Urinary bladder (tissue), 4 donors: ENCODE measurements around the gene HEPACAM2. TPM values are rescaled to one million over a fixed set of nuclear protein-coding genes. Genes with fewer than 3 reads are reported as not detected.

Experiments used
- DNase-seq: peaks from one replicate; pipeline ENCODE4 v3.0.0-alpha.2; 2015; ENCODE audit errors: extremely low spot score
- H3K27ac ChIP-seq: one replicate; pipeline ENCODE4 v1.5.1; 2013; ENCODE audit warnings: low read depth, mild to moderate bottlenecking, moderate library complexity
- H3K36me3 ChIP-seq: one replicate; pipeline ENCODE4 v1.6.1; 2013; ENCODE audit warnings: mild to moderate bottlenecking, moderate library complexity; ENCODE audit not compliant: insufficient read depth
- H3K4me1 ChIP-seq: one replicate; pipeline ENCODE4 v1.6.1; 2013; ENCODE audit warnings: mild to moderate bottlenecking, moderate library complexity; ENCODE audit not compliant: insufficient read depth
- H3K4me3 ChIP-seq: one replicate; pipeline ENCODE4 v1.5.1; 2013; ENCODE audit warnings: low read depth, low read length
- WGBS: extraction: QIAGEN DNeasy Blood & Tissue Kit; methylation state at CpG from one replicate; pipeline ENCODE4 v1.1.7; 2013; 5-methylcytosine and 5-hydroxymethylcytosine counted together
- polyA plus RNA-seq: library from polyadenylated mRNA; stranded (reverse); fragments of 200-250 nt; gene quantifications from one replicate; pipeline ENCODE4 v1.2.3, GENCODE V29; 2013
- total RNA-seq: library from RNA; depleted of rRNA; stranded (reverse); fragments of >200 nt; gene quantifications from one replicate; pipeline ENCODE4 v1.2.3, GENCODE V29; 2014
- donor health status: healthy with polysubstance abuse.
- donor health status: healthy.

HEPACAM2 gene
- total and polyA plus RNA-seq, 2 donors: 0.04 to 0.42 TPM

- Histone ChIP-seq H3K4me1 (no peaks in the 10 kb centered on the region), H3K36me3 (no peaks in the 10 kb centered on the region), H3K27ac (no peak overlapping the region), H3K4me3 (no peak overlapping the region)
- DNase-seq: no peak
- 48% methylated on average over 1 of the region's 1 CpG for WGBS
Observed at GRCh38 chr7:93185303-93186027, 40.8 kb downstream of the HEPACAM2 start.

DNA sequence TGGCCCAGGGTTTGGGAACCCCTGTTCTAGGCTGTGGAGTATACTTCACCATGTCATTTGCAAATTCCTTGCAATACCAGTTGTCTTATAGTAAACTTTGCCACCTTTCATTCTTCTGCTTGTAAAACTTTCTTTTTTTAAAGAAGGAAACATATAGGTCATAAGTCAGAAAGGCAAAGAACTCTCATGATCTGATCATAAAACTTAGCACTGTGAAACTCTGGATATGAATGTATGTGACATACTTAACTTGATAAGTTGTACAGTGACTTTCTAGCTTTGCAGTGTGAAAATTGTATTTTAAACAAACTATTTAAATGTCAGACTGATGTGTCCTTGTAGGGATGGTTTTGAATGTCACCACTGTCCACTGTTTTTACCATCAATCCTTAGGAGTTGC lies 47.1 kb downstream of the HEPACAM2 start:
- Histone ChIP-seq H3K4me3 (no peak overlapping the region), H3K36me3 (no peaks in the 10 kb centered on the region), H3K27ac (no peak overlapping the region), H3K4me1 (no peaks in the 10 kb centered on the region)
- no peak for DNase-seq

- no peak overlapping the region for H3K27ac ChIP-seq
- WGBS: 20% methylated on average over 3 of the region's 3 CpGs
- no peak for DNase-seq
Observed at GRCh38 chr7:93178213-93178612, 48.1 kb downstream of the HEPACAM2 start.

GRCh38 chr7:93176992-93177580 lies 49.2 kb downstream of the HEPACAM2 start:
- no peaks in the 10 kb centered on the region for H3K36me3 ChIP-seq
- H3K4me3 ChIP-seq: no peak overlapping the region
- H3K27ac ChIP-seq: no peak overlapping the region
- H3K4me1 ChIP-seq: no peaks in the 10 kb centered on the region
- 52% methylated on average over 2 of the region's 2 CpGs for WGBS
- DNase-seq: no peak

More at GRCh38 chr7:93178213-93178612, 48.1 kb downstream of the HEPACAM2 start:
- Histone ChIP-seq H3K4me3 (no peak overlapping the region), H3K36me3 (no peaks in the 10 kb centered on the region), H3K4me1 (no peaks in the 10 kb centered on the region)

- H3K4me3 ChIP-seq: no peak overlapping the region
- H3K36me3 ChIP-seq: no peaks in the 10 kb centered on the region
- H3K27ac ChIP-seq: no peak overlapping the region
- 80% methylated on average over 2 of the region's 2 CpGs for WGBS
- no peak for DNase-seq
- H3K4me1 ChIP-seq: no peaks in the 10 kb centered on the region
Observed at GRCh38 chr7:93175219-93175618, 51.0 kb downstream of the HEPACAM2 start.

DNA sequence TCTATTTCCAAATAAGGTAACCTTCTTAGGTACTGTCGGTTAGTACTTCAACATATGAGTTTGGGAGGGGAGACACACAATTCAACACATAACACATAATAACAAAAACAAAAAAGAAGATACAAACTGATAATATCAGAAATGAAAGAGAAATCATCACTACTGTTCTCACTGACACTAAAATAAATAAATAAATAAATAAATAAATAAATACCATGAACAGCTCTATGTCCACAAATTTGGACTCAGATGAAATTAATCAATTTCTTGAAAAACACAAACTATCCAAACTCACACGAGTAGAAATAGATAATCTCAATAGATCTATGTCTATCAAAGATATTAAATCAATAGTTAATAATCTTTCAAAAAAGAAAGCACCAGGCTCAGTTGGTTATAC lies 53.6 kb downstream of the HEPACAM2 start:
- WGBS: 67% methylated on average over 2 of the region's 2 CpGs
- Histone ChIP-seq H3K4me1 (no peaks in the 10 kb centered on the region), H3K4me3 (no peak overlapping the region), H3K36me3 (no peaks in the 10 kb centered on the region), H3K27ac (no peak overlapping the region)
- no peak for DNase-seq

DNA sequence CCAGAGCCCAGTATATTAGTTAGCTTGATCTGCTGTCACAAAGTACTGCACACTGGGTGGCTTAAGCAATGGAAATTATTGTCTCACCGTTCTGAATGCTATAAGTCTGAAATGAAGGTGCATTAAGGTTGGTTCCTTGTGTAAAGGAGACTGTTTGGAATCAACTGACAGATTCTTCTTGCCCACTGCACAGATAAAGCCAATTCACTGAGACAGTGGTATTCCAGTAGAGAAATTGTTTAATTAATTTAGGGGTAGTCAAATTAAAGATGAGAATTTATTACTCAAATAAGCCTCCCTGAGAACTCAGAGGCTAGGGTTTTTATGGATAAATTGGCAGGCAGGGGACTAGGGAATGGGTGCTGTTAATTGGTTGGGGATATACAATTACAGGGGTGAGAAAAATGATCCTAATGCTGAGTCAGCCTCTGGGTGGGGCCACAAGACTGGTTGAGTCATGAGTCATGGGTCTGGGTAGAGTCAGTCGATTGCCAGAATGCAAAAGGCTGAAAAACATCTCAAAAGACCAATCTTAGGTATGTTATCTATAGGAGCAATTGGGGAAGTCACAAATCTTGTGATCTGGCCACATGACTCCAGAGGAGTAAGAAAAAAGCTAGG lies 54.6 kb downstream of the HEPACAM2 start:
- no peak for DNase-seq
- WGBS: 54% methylated on average over 2 of the region's 2 CpGs
- Histone ChIP-seq H3K4me1 (no peaks in the 10 kb centered on the region), H3K4me3 (no peak overlapping the region), H3K27ac (no peak overlapping the region), H3K36me3 (no peaks in the 10 kb centered on the region)

- DNase-seq: no peak
- Histone ChIP-seq H3K27ac (no peak overlapping the region), H3K4me1 (no peaks in the 10 kb centered on the region), H3K36me3 (no peaks in the 10 kb centered on the region), H3K4me3 (no peak overlapping the region)
- 36% methylated on average over 1 of the region's 1 CpG for WGBS
Observed at GRCh38 chr7:93165447-93165846, 60.8 kb downstream of the HEPACAM2 start.

DNA sequence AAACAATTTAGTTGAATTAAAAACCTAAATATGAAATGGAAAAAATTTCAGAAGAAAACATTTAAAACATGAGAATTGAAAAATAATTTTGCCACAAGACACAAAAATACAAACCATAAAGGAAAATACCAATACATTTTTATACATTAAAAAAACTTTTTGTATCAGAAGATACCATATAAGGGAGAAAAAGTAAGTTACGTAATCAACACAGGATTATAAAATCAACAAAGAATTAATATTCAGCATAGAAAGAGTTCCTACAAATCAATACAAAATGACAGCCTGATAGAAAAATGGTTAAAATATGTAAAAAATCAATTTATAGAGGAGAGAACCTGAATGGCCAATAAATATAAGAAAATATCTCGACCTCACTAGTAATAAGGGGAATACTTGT lies 61.5 kb downstream of the HEPACAM2 start:
- DNase-seq: no peak
- Histone ChIP-seq H3K36me3 (no peaks in the 10 kb centered on the region), H3K4me3 (no peak overlapping the region), H3K4me1 (no peaks in the 10 kb centered on the region), H3K27ac (no peak overlapping the region)
- WGBS: 63% methylated on average over 2 of the region's 2 CpGs

GRCh38 chr7:93161181-93161762 lies 65.0 kb downstream of the HEPACAM2 start:
- no peak for DNase-seq
- H3K4me3 ChIP-seq: no peak overlapping the region
- no peaks in the 10 kb centered on the region for H3K36me3 ChIP-seq
- WGBS: 62% methylated on average over 3 of the region's 3 CpGs
- no peak overlapping the region for H3K27ac ChIP-seq
- no peaks in the 10 kb centered on the region for H3K4me1 ChIP-seq

GRCh38 chr7:93160410-93160809 lies 65.9 kb downstream of the HEPACAM2 start:
- H3K4me1 ChIP-seq: no peaks in the 10 kb centered on the region
- DNase-seq: no peak
- no peak overlapping the region for H3K4me3 ChIP-seq
- WGBS: 67% methylated on average over 1 of the region's 1 CpG
- no peaks in the 10 kb centered on the region for H3K36me3 ChIP-seq
- no peak overlapping the region for H3K27ac ChIP-seq

DNA sequence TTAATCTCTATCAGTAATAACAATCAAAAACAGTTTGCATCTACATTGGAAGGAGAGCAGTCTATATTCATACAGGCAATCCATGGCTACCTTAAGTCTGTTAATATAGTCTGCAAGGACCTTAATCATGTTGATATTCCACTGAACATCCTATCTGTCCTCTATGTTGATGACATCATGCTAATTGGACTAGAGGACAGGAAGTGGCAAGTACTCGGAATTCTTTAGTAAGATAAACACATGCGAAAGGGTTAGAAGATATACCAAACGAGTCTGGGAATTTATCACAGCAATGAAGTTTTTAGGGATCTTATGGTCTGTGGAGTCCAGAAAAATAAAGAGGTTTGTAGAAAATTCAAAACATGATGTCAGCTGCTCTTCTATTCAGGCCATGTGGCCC lies 66.8 kb downstream of the HEPACAM2 start:
- no peak for DNase-seq
- WGBS: 31% methylated on average over 3 of the region's 3 CpGs

GRCh38 chr7:93156884-93157283 lies 69.4 kb downstream of the HEPACAM2 start:
- no peak overlapping the region for H3K27ac ChIP-seq
- 53% methylated on average over 1 of the region's 1 CpG for WGBS
- no peaks in the 10 kb centered on the region for H3K4me1 ChIP-seq
- no peak overlapping the region for H3K4me3 ChIP-seq
- H3K36me3 ChIP-seq: no peaks in the 10 kb centered on the region
- DNase-seq: no peak

More for the DNA sequence above, 66.8 kb downstream of the HEPACAM2 start:
- no peak overlapping the region for H3K27ac ChIP-seq
- H3K4me1 ChIP-seq: no peaks in the 10 kb centered on the region
- H3K4me3 ChIP-seq: no peak overlapping the region
- H3K36me3 ChIP-seq: no peaks in the 10 kb centered on the region
